B cell (primary cell): Measurements from ENCODE around the gene SWI5. TPM values are rescaled to one million over a fixed set of nuclear protein-coding genes. Genes with fewer than 3 reads are reported as not detected.

ENCODE experiments used
- ATAC-seq: fragments of 200-7000 bp; cut with Tn5 transposase; one replicate; pipeline ENCODE4 v1.10.0; 2021; ENCODE audit warnings: low read depth, mild to moderate bottlenecking, moderate number of reproducible peaks, moderate library complexity
- CTCF ChIA-PET: fragments of 350-600 bp; sonication (Branson Sonifier 250); formaldehyde crosslinking; loops from one replicate; lab custom pipeline; 2021; ENCODE audit warnings: antibody characterized with exemption, inconsistent platforms; lab: Charles Lee
- POLR2A ChIA-PET: fragments of 350-600 bp; sonication (Branson Sonifier 250); formaldehyde crosslinking; loops from one replicate; lab custom pipeline; 2021; ENCODE audit warnings: antibody characterized with exemption; lab: Charles Lee
- DNase-seq: peaks from one replicate; pipeline ENCODE4 v3.0.0; 2013
- H2AFZ ChIP-seq: 2 replicates; pipeline ENCODE4 v1.6.1; 2012; ENCODE audit warnings: mild to moderate bottlenecking, low read depth, low read length; ENCODE audit not compliant: insufficient read depth, poor library complexity, severe bottlenecking
- H3K27ac ChIP-seq, 2 donors: 1 replicate in 1 of 2; 2 replicates in 1 of 2; pipeline ENCODE4 v1.5.1; 2012 to 2013; ENCODE audit warnings: low read length in 2 of 2, mild to moderate bottlenecking in 2 of 2, moderate library complexity in 1 of 2
- H3K27me3 ChIP-seq, 4 experiments: fragments of 200-600 bp in 1 of 4; sonication (generic) in 1 of 4; replicated peaks in 1 of 4; 1 replicate in 2 of 4; 2 replicates in 2 of 4; pipeline versions ENCODE4 v1.6.1 to v1.7.0; 2013 to 2016; ENCODE audit warnings: low read length in 3 of 4, mild to moderate bottlenecking in 2 of 4, mixed read lengths in 1 of 4, moderate library complexity in 1 of 4; ENCODE audit not compliant: insufficient read depth in 4 of 4, control insufficient read depth in 3 of 4; ENCODE audit errors: control extremely low read depth in 1 of 4
- H3K36me3 ChIP-seq, 2 experiments: replicated peaks in 1 of 2; 1 replicate in 1 of 2; 2 replicates in 1 of 2; pipeline versions ENCODE4 v1.6.1 to v1.7.1; 2013; ENCODE audit warnings: low read length in 1 of 2; ENCODE audit not compliant: insufficient read depth in 2 of 2, control insufficient read depth in 1 of 2; ENCODE audit errors: control extremely low read depth in 1 of 2, extremely low read depth in 1 of 2
- H3K4me1 ChIP-seq, 2 donors: fragments of 200-600 bp in 1 of 2; sonication (generic) in 1 of 2; 1 replicate in 1 of 2; 2 replicates in 1 of 2; pipeline versions ENCODE4 v1.5.1 to v1.6.1; 2013 to 2017; ENCODE audit warnings: low read length in 2 of 2; ENCODE audit not compliant: control insufficient read depth in 2 of 2, insufficient read depth in 2 of 2
- H3K4me2 ChIP-seq: replicated peaks from 2 replicates; pipeline ENCODE3; 2012; ENCODE audit warnings: mild to moderate bottlenecking, low read depth, low read length; ENCODE audit not compliant: poor library complexity, severe bottlenecking
- H3K4me3 ChIP-seq, 5 experiments: fragments of 200-600 bp in 1 of 5; sonication (generic) in 1 of 5; 1 replicate in 3 of 5; 2 replicates in 2 of 5; pipeline versions ENCODE4 v1.5.1 to v1.7.0; 2011 to 2016; ENCODE audit warnings: low read length in 4 of 5, mild to moderate bottlenecking in 4 of 5, low read depth in 2 of 5, control low read depth in 1 of 5, moderate library complexity in 1 of 5; ENCODE audit not compliant: insufficient read depth in 1 of 5; ENCODE audit errors: control extremely low read depth in 1 of 5, extremely low read depth in 1 of 5
- H3K79me2 ChIP-seq: fragments of 200-600 bp; sonication (generic); one replicate; pipeline ENCODE4 v1.6.0; 2016; ENCODE audit warnings: low read length; ENCODE audit not compliant: control insufficient read depth, insufficient read depth
- H3K9ac ChIP-seq: fragments of 200-600 bp; sonication (generic); 2 replicates; pipeline ENCODE4 v1.6.1; 2017; ENCODE audit warnings: mild to moderate bottlenecking, low read length, moderate library complexity
- H3K9me3 ChIP-seq, 3 donors: one replicate each; pipeline versions ENCODE4 v1.6.1 to v1.7.1; 2013; ENCODE audit warnings: low read length in 2 of 3; ENCODE audit not compliant: control insufficient read depth in 2 of 3, insufficient read depth in 1 of 3; ENCODE audit errors: control extremely low read depth in 1 of 3
- H4K20me1 ChIP-seq: 2 replicates; pipeline ENCODE4 v1.6.0; 2012; ENCODE audit warnings: mild to moderate bottlenecking, low read length; ENCODE audit not compliant: insufficient read depth, control insufficient read depth, poor library complexity, severe bottlenecking
- H3K27ac Mint-ChIP-seq: one replicate; pipeline ENCODE4 v1.8.0; 2021; ENCODE audit warnings: mixed read lengths
- H3K27me3 Mint-ChIP-seq: one replicate; pipeline ENCODE4 v1.8.0; 2021; ENCODE audit warnings: mixed read lengths
- H3K4me1 Mint-ChIP-seq: one replicate; pipeline ENCODE4 v1.8.0; 2021; ENCODE audit warnings: mixed read lengths
- H3K4me3 Mint-ChIP-seq: one replicate; pipeline ENCODE4 v1.8.0; 2021; ENCODE audit warnings: mixed read lengths
- H3K9me3 Mint-ChIP-seq: one replicate; pipeline ENCODE4 v1.8.0; 2022; ENCODE audit warnings: mixed read lengths; ENCODE audit not compliant: insufficient read depth
- CTCF ChIP-seq: fragments of 200-600 bp; IDR thresholded peaks from one replicate; pipeline ENCODE4 v1.8.0; 2022; ENCODE audit warnings: antibody characterized with exemption, mild to moderate bottlenecking
- EZH2 ChIP-seq: IDR thresholded peaks from 2 replicates; pipeline ENCODE4 v1.6.1; 2012; ENCODE audit warnings: borderline replicate concordance, low read depth, mild to moderate bottlenecking, moderate library complexity, low read length; ENCODE audit not compliant: insufficient read depth, poor library complexity, severe bottlenecking
- WGBS: methylation state at CpG from one replicate; pipeline ENCODE4 v1.1.5; 2013; ENCODE audit warnings: missing lambda C conversion rate; ENCODE audit not compliant: insufficient coverage; 5-methylcytosine and 5-hydroxymethylcytosine counted together
- intact Hi-C: fragments of 100-400 bp; cut with micrococcal nuclease; formaldehyde crosslinking; loops from one replicate; pipeline ENCODE4 v1.10.0; 2022
- polyA plus RNA-seq: library from polyadenylated mRNA; depleted of rRNA; stranded (reverse); fragments of >200 nt; gene quantifications from 2 replicates; pipeline ENCODE4 v1.2.3, GENCODE V29; 2012
- total RNA-seq, 2 donors: library from RNA; stranded (reverse); fragments of 120-200 nt in 1 of 2; gene quantifications; 1 replicate in 1 of 2; 2 replicates in 1 of 2; pipeline versions ENCODE4 v1.2.3 to v1.2.4, GENCODE V29; 2013 to 2022

SWI5 gene
- total and polyA plus RNA-seq, 2 donors (not counting 1 experiment from before 2014, with no cell fraction given), result 8.6 to 23.3 TPM

GRCh38 chr9:128251732-128252100 lies 24.4 kb upstream of the SWI5 start:
- Histone ChIP-seq H3K4me1 (peaks cover 10 to 26% of the 10 kb centered on the region in 2 donors), H3K27ac (no peak overlapping the region), H3K9ac (no peak overlapping the region), H4K20me1 (no peaks in the 10 kb centered on the region), H3K4me3 (no peak overlapping the region), H3K27me3 (peaks cover 0 to 4% (median 0%) of the 10 kb centered on the region in 4 experiments), H3K36me3 (no peaks in the 10 kb centered on the region), H3K9me3 (no peaks in the 10 kb centered on the region), H3K79me2 (no peaks in the 10 kb centered on the region), H3K4me2 (no peak overlapping the region), H2AFZ (no peak overlapping the region)
- peak overlapping the region; percentile 65 for H3K27ac Mint-ChIP-seq
- DNase-seq, result no peak
- peak overlapping the region; percentile 71 for H3K4me3 Mint-ChIP-seq
- ChIA-PET CTCF (interaction anchor here (0.5 kb wide), 1 partner anchor 1486 kb away, joined by 3 read pairs; no protein-coding TSS in a partner anchor), POLR2A (no interaction called here)
- WGBS, result 86% methylated on average over 3 of the region's 3 CpGs
- H3K27me3 Mint-ChIP-seq, result peaks cover 13% of the 10 kb centered on the region
- TF ChIP-seq CTCF, result no peak
- TF ChIP-seq EZH2, result no peak
- intact Hi-C loops, result loop anchor here (5.0 kb wide), 2 partner anchors 91 to 631 kb away; partner anchors contain the start of genes KYAT1, LRRC8A and SLC27A4
- H3K9me3 Mint-ChIP-seq, result no peaks in the 10 kb centered on the region
- H3K4me1 Mint-ChIP-seq, result peaks cover 30% of the 10 kb centered on the region
- ATAC-seq, result no peak

- peaks cover 13% of the 10 kb centered on the region for H3K27me3 Mint-ChIP-seq
- CTCF ChIA-PET, result no interaction called here
Measured at GRCh38 chr9:128252317-128253139, 23.5 kb upstream of the SWI5 start.

More at GRCh38 chr9:128252317-128253139, 23.5 kb upstream of the SWI5 start:
- ATAC-seq, result no peak
- DNase-seq, result no peak
- no peaks in the 10 kb centered on the region for H4K20me1 ChIP-seq
- no peaks in the 10 kb centered on the region for H3K79me2 ChIP-seq
- H3K4me3 ChIP-seq, result no peak overlapping the region
- H3K9ac ChIP-seq, result no peak overlapping the region
- no peak for TF ChIP-seq CTCF
- TF ChIP-seq EZH2, result no peak
- Mint-ChIP-seq H3K4me1 (peaks cover 30% of the 10 kb centered on the region), H3K27ac (no peak overlapping the region), H3K4me3 (peak overlapping the region; percentile 71), H3K9me3 (no peaks in the 10 kb centered on the region)
- H2AFZ ChIP-seq, result no peak overlapping the region
- 87% methylated on average over 25 of the region's 25 CpGs for WGBS
- intact Hi-C loops, result loop anchor here (5.0 kb wide), 2 partner anchors 90 to 630 kb away; partner anchors contain the start of genes KYAT1, LRRC8A and SLC27A4
- H3K36me3 ChIP-seq, result peaks cover under 1 to 1% of the 10 kb centered on the region in 2 experiments
- H3K27me3 ChIP-seq, result peaks cover 0 to 4% (median 0%) of the 10 kb centered on the region in 4 experiments
- no peak overlapping the region for H3K4me2 ChIP-seq
- H3K9me3 ChIP-seq, result no peaks in the 10 kb centered on the region
- POLR2A ChIA-PET, result no interaction called here
- no peak overlapping the region for H3K27ac ChIP-seq
- peaks cover 10 to 26% of the 10 kb centered on the region in 2 donors for H3K4me1 ChIP-seq
